HEK293 (cell line): ENCODE data around the gene SH3RF3.

Experiments
- CTCF ChIA-PET: fragments of 350-600 bp; formaldehyde crosslinking; extraction: SDS; loops from one replicate; lab custom pipeline; 2021; ENCODE audit warnings: antibody characterized with exemption; lab: Yijun Ruan, JAX
- POLR2A ChIA-PET: fragments of 300-600 bp; formaldehyde crosslinking; extraction: SDS; loops from one replicate; lab custom pipeline; 2020; ENCODE audit warnings: antibody characterized with exemption, inconsistent platforms; lab: Yijun Ruan, JAX
- H3K27ac ChIP-seq: fragments of 200-500 bp; sonication (Bioruptor generic); 2 replicates; pipeline ENCODE4 v1.5.1; 2014; ENCODE audit warnings: low read depth, low read length, control low read depth, inconsistent platforms; ENCODE audit errors: extremely low read depth
- H3K36me3 ChIP-seq, 2 experiments: fragments of 200-500 bp in 1 of 2; sonication (Bioruptor generic) in 1 of 2; 1 replicate in 1 of 2; 2 replicates in 1 of 2; pipeline ENCODE4 v1.5.1; 2014 to 2017; ENCODE audit warnings: inconsistent platforms in 2 of 2, low read length in 2 of 2; ENCODE audit not compliant: control insufficient read depth in 2 of 2, insufficient read depth in 1 of 2
- H3K4me1 ChIP-seq: fragments of 200-500 bp; sonication (Bioruptor generic); 2 replicates; pipeline ENCODE4 v1.5.1; 2014; ENCODE audit warnings: mild to moderate bottlenecking, low read length, inconsistent platforms; ENCODE audit not compliant: control insufficient read depth, insufficient read depth
- H3K4me3 ChIP-seq: 2 replicates; pipeline ENCODE4 v1.5.1; 2011; ENCODE audit warnings: low read depth, mild to moderate bottlenecking, control low read depth, low read length, moderate library complexity
- H3K9me3 ChIP-seq: fragments of 200-500 bp; sonication (Bioruptor generic); 2 replicates; pipeline ENCODE4 v1.5.1; 2014; ENCODE audit warnings: low read depth, low read length, inconsistent platforms; ENCODE audit not compliant: control insufficient read depth, insufficient read depth
- BCL11A ChIP-seq: fragments of 450-650 bp; formaldehyde crosslinking; IDR thresholded peaks from 2 replicates; pipeline ENCODE4 v1.5.1; 2016; ENCODE audit warnings: low read depth, missing biosample characterization, missing genetic modification characterization
- EGR2 ChIP-seq: fragments of 450-650 bp; formaldehyde crosslinking; IDR thresholded peaks from 2 replicates; pipeline ENCODE4 v1.5.1; 2016; ENCODE audit warnings: low read depth, missing biosample characterization, missing genetic modification characterization
- GLI2 ChIP-seq: fragments of 450-650 bp; formaldehyde crosslinking; IDR thresholded peaks from 2 replicates; pipeline ENCODE4; 2017; ENCODE audit warnings: missing biosample characterization, missing genetic modification characterization, low read depth, borderline replicate concordance
- GLIS1 ChIP-seq: fragments of 450-650 bp; formaldehyde crosslinking; IDR thresholded peaks from 2 replicates; pipeline ENCODE4 v1.5.1; 2016; ENCODE audit warnings: missing biosample characterization, missing genetic modification characterization
- HIC1 ChIP-seq: fragments of 450-650 bp; formaldehyde crosslinking; IDR thresholded peaks from 2 replicates; pipeline ENCODE4 v1.5.1; 2016; ENCODE audit warnings: missing biosample characterization, missing genetic modification characterization
- KLF1 ChIP-seq: fragments of 450-650 bp; formaldehyde crosslinking; IDR thresholded peaks from 2 replicates; pipeline ENCODE4 v1.5.1; 2016; ENCODE audit warnings: missing biosample characterization, missing genetic modification characterization
- KLF10 ChIP-seq: fragments of 450-650 bp; IDR thresholded peaks from 2 replicates; pipeline ENCODE4 v1.5.1; 2018; ENCODE audit warnings: missing biosample characterization, mild to moderate bottlenecking, missing genetic modification characterization
- KLF7 ChIP-seq: fragments of 450-650 bp; formaldehyde crosslinking; IDR thresholded peaks from 2 replicates; pipeline ENCODE4 v1.5.1; 2016; ENCODE audit warnings: missing biosample characterization, missing genetic modification characterization, borderline replicate concordance
- MEIS1 ChIP-seq: sonication (generic); formaldehyde crosslinking; IDR thresholded peaks from 2 replicates; pipeline ENCODE4 v1.8.1; 2022; ENCODE audit warnings: missing genetic modification reagents, mild to moderate bottlenecking, borderline replicate concordance
- MZF1 ChIP-seq: fragments of 450-650 bp; formaldehyde crosslinking; IDR thresholded peaks from 2 replicates; pipeline ENCODE4 v1.5.1; 2017; ENCODE audit warnings: missing biosample characterization, missing genetic modification characterization, borderline replicate concordance
- RBAK ChIP-seq: fragments of 450-650 bp; formaldehyde crosslinking; IDR thresholded peaks from 2 replicates; pipeline ENCODE4 v1.5.1; 2016; ENCODE audit warnings: missing biosample characterization, missing genetic modification characterization
- SETDB1 ChIP-seq: IDR thresholded peaks from one replicate; pipeline ENCODE4 v1.6.1; 2017; ENCODE audit warnings: mild to moderate bottlenecking, low read length, moderate library complexity, mixed read lengths; ENCODE audit not compliant: insufficient read length
- TCF7L2 ChIP-seq: IDR thresholded peaks from 2 replicates; pipeline ENCODE4 v1.6.1; 2011; ENCODE audit warnings: low read depth, mild to moderate bottlenecking, inconsistent platforms, low read length, moderate library complexity, borderline replicate concordance
- ZNF211 ChIP-seq: fragments of 450-650 bp; formaldehyde crosslinking; IDR thresholded peaks from 2 replicates; pipeline ENCODE4 v1.5.1; 2016; ENCODE audit warnings: low read depth, missing biosample characterization, missing genetic modification characterization
- ZNF335 ChIP-seq: fragments of 450-650 bp; formaldehyde crosslinking; conservative IDR thresholded peaks from 2 replicates; pipeline ENCODE4 v1.5.1; 2016; ENCODE audit warnings: missing biosample characterization, missing genetic modification characterization
- ZNF350 ChIP-seq: fragments of 450-650 bp; formaldehyde crosslinking; IDR thresholded peaks from 2 replicates; pipeline ENCODE4 v1.5.0; 2017; ENCODE audit warnings: missing biosample characterization, mild to moderate bottlenecking, missing genetic modification characterization
- ZNF366 ChIP-seq: fragments of 450-650 bp; formaldehyde crosslinking; conservative IDR thresholded peaks from 2 replicates; pipeline ENCODE4 v1.5.1; 2016; ENCODE audit warnings: missing biosample characterization, missing genetic modification characterization
- ZNF37A ChIP-seq: fragments of 450-650 bp; IDR thresholded peaks from 2 replicates; pipeline ENCODE4 v1.5.1; 2018; ENCODE audit warnings: missing biosample characterization, missing genetic modification characterization
- ZNF600 ChIP-seq: fragments of 450-650 bp; formaldehyde crosslinking; IDR thresholded peaks from 2 replicates; pipeline ENCODE4 v1.5.1; 2016; ENCODE audit warnings: missing biosample characterization, missing genetic modification characterization
- ZNF658 ChIP-seq: fragments of 450-650 bp; formaldehyde crosslinking; IDR thresholded peaks from 2 replicates; pipeline ENCODE4; 2016; ENCODE audit warnings: missing biosample characterization, missing genetic modification characterization
- ZNF664 ChIP-seq: fragments of 450-650 bp; formaldehyde crosslinking; IDR thresholded peaks from 2 replicates; pipeline ENCODE4 v1.5.1; 2016; ENCODE audit warnings: missing biosample characterization, missing genetic modification characterization
- ZNF747 ChIP-seq: fragments of 450-650 bp; formaldehyde crosslinking; IDR thresholded peaks from 2 replicates; pipeline ENCODE4 v1.5.1; 2016; ENCODE audit warnings: missing biosample characterization, missing genetic modification characterization
- TF ChIP-seq, protein P1 (sequence below): fragments of 450-650 bp; formaldehyde crosslinking; conservative IDR thresholded peaks from 2 replicates; pipeline ENCODE4 v1.5.1; 2016; ENCODE audit warnings: low read depth, missing biosample characterization, missing genetic modification characterization
- TF ChIP-seq, protein P2 (sequence below): fragments of 450-650 bp; formaldehyde crosslinking; IDR thresholded peaks from 2 replicates; pipeline ENCODE4 v1.5.1; 2016; ENCODE audit warnings: missing biosample characterization, missing genetic modification characterization

The SH3RF3 gene

DNA sequence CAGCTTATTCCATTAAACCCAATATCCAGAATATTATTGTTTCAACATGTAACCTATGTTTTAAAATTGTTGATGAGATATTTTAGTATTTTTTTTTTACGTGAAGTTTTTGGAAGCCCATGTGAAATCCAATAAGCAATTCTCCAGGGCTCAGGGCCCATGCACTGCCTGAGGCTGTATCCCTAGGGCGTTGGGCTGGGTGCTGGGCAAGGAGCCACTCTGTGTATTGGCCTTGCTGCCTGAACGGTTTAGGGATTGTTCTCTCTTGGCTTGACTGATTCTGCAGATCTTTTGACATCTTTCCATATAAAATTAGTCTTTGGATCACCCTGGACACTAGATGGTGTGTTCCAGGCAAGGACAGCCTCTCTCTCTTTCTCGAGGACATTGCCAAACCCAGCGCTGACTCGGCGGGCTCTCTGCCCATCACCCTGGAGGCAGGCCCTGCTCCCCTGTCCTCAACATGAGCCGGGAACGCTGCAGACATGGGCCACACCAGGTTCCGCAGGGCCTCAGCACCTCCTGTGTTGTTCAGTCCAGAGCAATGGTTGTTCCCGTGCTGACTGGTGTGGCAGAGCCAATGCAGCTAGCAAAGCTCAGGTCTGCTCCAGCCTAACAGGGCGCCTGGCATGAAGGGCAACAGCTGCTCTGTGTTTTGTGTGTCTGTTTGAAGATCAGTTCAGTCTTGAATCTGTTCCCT lies 321.7 kb downstream of the SH3RF3 start:
- POLR2A ChIA-PET = no interaction called here
- no peak overlapping the region for H3K4me3 ChIP-seq
- no peak overlapping the region for H3K27ac ChIP-seq
- CTCF ChIA-PET = interaction anchor here (0.6 to 1.5 kb wide), 3 partner anchors 59 to 319 kb away, joined by 3 to 6 read pairs (median 4); no protein-coding TSS in a partner anchor
- no peaks in the 10 kb centered on the region for H3K9me3 ChIP-seq
- H3K36me3 ChIP-seq = peaks cover 0 to 17% of the 10 kb centered on the region in 2 experiments; a peak in 2 of 3 replicates
- no peaks in the 10 kb centered on the region for H3K4me1 ChIP-seq
- TF ChIP-seq HIC1 (tag by site-specific recombination) (no peak), KLF1 (tag by site-specific recombination) (no peak), ZNF335 (tag by site-specific recombination) (no peak), ZNF37A (no peak), ZNF366 (no peak), GLIS1 (tag by site-specific recombination) (no peak), ZNF747 (tag by site-specific recombination) (no peak), ZNF211 (tag by site-specific recombination) (no peak), ZNF350 (tag by site-specific recombination) (no peak), MEIS1 (CRISPR knock-in tag) (no peak), TCF7L2 (no peak)
- TF ChIP-seq, protein P1, sequence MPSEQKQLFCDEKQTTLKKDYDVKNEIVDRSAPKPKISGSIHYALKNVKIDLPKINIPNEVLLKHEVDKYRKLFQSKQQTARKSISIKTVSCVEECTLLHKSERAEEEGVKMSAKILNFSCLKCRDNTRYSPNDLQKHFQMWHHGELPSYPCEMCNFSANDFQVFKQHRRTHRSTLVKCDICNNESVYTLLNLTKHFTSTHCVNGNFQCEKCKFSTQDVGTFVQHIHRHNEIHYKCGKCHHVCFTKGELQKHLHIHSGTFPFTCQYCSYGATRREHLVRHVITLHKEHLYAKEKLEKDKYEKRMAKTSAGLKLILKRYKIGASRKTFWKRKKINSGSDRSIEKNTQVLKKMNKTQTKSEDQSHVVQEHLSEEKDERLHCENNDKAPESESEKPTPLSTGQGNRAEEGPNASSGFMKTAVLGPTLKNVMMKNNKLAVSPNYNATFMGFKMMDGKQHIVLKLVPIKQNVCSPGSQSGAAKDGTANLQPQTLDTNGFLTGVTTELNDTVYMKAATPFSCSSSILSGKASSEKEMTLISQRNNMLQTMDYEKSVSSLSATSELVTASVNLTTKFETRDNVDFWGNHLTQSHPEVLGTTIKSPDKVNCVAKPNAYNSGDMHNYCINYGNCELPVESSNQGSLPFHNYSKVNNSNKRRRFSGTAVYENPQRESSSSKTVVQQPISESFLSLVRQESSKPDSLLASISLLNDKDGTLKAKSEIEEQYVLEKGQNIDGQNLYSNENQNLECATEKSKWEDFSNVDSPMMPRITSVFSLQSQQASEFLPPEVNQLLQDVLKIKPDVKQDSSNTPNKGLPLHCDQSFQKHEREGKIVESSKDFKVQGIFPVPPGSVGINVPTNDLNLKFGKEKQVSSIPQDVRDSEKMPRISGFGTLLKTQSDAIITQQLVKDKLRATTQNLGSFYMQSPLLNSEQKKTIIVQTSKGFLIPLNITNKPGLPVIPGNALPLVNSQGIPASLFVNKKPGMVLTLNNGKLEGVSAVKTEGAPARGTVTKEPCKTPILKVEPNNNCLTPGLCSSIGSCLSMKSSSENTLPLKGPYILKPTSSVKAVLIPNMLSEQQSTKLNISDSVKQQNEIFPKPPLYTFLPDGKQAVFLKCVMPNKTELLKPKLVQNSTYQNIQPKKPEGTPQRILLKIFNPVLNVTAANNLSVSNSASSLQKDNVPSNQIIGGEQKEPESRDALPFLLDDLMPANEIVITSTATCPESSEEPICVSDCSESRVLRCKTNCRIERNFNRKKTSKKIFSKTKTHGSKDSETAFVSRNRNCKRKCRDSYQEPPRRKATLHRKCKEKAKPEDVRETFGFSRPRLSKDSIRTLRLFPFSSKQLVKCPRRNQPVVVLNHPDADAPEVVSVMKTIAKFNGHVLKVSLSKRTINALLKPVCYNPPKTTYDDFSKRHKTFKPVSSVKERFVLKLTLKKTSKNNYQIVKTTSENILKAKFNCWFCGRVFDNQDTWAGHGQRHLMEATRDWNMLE (tag by site-specific recombination) = no peak
- TF ChIP-seq, protein P2, sequence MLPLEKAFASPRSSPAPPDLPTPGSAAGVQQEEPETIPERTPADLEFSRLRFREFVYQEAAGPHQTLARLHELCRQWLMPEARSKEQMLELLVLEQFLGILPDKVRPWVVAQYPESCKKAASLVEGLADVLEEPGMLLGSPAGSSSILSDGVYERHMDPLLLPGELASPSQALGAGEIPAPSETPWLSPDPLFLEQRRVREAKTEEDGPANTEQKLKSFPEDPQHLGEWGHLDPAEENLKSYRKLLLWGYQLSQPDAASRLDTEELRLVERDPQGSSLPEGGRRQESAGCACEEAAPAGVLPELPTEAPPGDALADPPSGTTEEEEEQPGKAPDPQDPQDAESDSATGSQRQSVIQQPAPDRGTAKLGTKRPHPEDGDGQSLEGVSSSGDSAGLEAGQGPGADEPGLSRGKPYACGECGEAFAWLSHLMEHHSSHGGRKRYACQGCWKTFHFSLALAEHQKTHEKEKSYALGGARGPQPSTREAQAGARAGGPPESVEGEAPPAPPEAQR (tag by site-specific recombination) = no peak
- TF ChIP-seq, all 188 proteins: peak for 0

- POLR2A ChIA-PET = no interaction called here
- no peaks in the 10 kb centered on the region for H3K9me3 ChIP-seq
- TF ChIP-seq SETDB1 (no peak), MZF1 (no peak), EGR2 (tag by site-specific recombination) (no peak), RBAK (tag by site-specific recombination) (no peak), BCL11A (no peak), GLI2 (no peak), KLF7 (tag by site-specific recombination) (no peak), KLF10 (tag by site-specific recombination) (no peak), ZNF600 (tag by site-specific recombination) (no peak), ZNF658 (no peak), ZNF664 (tag by site-specific recombination) (no peak)
- TF ChIP-seq, all 188 proteins: peak for 0
- CTCF ChIA-PET = interaction anchor here (0.6 kb wide), 1 partner anchor 320 kb away, joined by 3 read pairs; no protein-coding TSS in a partner anchor
- Histone ChIP-seq H3K4me1 (no peaks in the 10 kb centered on the region), H3K36me3 (peaks cover 0 to 19% of the 10 kb centered on the region in 2 experiments; a peak in 2 of 3 replicates), H3K4me3 (no peak overlapping the region), H3K27ac (no peak overlapping the region)
Observed at GRCh38 chr2:109451671-109452070, 322.7 kb downstream of the SH3RF3 start.
